BJ (cell line): ENCODE results near the gene UBE2J1. TPM values are rescaled to one million over a fixed set of nuclear protein-coding genes. Genes with fewer than 3 reads are reported as not detected.

Experiments used
- CTCF ChIA-PET: fragments of 350-600 bp; formaldehyde crosslinking; extraction: SDS; loops from one replicate; lab custom pipeline; 2021; ENCODE audit warnings: antibody characterized with exemption, inconsistent platforms; lab: Yijun Ruan, JAX
- POLR2A ChIA-PET: fragments of 300-600 bp; sonication (Branson Sonifier 250); formaldehyde crosslinking; extraction: SDS; loops from one replicate; lab custom pipeline; 2021; ENCODE audit warnings: antibody characterized with exemption; lab: Charles Lee
- DNase-seq: peaks from one replicate; pipeline ENCODE4 v3.0.0-alpha.2; 2011; ENCODE audit warnings: low read depth
- H3K27me3 ChIP-seq: 2 replicates; pipeline ENCODE4 v1.6.0; 2011; ENCODE audit warnings: low read length; ENCODE audit not compliant: control insufficient read depth, insufficient read depth
- H3K36me3 ChIP-seq: 2 replicates; pipeline ENCODE4 v1.5.1; 2011; ENCODE audit warnings: low read length; ENCODE audit not compliant: control insufficient read depth, insufficient read depth
- H3K4me3 ChIP-seq: 2 replicates; pipeline ENCODE4 v1.5.1; 2011; ENCODE audit warnings: low read depth, mild to moderate bottlenecking, control low read depth, low read length
- polyA plus RNA-seq: library from polyadenylated mRNA; depleted of rRNA; stranded (reverse); fragments of >200 nt; gene quantifications from 2 replicates; pipeline ENCODE4 v1.2.3, GENCODE V29; 2011
- TF ChIP-seq, protein P1 (sequence below): IDR thresholded peaks from 2 replicates; pipeline ENCODE4 v1.5.1; 2011; ENCODE audit warnings: low read depth, mild to moderate bottlenecking, control low read depth, inconsistent platforms, low read length, moderate library complexity; ENCODE audit not compliant: insufficient read depth

UBE2J1 gene
- polyA plus RNA-seq, 1 experiment: 27.1 TPM

DNA sequence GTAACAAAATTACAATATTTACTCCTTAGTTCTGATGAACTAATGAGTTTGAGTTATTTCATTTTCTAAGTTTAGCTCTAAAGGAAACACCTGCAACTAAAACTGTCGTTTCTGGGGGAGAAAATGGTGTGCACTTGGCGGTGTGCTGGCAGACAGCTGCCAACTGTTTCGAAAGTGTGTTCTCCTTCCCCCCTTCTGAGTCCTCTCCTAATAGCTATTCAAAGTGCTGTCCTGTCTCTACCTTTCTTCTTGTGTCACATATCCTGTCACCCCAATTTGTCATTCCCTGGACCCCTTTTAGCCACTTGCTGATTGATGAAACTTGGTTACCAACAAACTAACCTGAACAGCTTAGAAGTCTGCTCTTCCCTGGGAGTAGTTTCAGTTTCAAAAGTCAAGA lies 4.9 kb upstream of the UBE2J1 start:
- POLR2A ChIA-PET: no interaction called here
- TF ChIP-seq, protein P1, sequence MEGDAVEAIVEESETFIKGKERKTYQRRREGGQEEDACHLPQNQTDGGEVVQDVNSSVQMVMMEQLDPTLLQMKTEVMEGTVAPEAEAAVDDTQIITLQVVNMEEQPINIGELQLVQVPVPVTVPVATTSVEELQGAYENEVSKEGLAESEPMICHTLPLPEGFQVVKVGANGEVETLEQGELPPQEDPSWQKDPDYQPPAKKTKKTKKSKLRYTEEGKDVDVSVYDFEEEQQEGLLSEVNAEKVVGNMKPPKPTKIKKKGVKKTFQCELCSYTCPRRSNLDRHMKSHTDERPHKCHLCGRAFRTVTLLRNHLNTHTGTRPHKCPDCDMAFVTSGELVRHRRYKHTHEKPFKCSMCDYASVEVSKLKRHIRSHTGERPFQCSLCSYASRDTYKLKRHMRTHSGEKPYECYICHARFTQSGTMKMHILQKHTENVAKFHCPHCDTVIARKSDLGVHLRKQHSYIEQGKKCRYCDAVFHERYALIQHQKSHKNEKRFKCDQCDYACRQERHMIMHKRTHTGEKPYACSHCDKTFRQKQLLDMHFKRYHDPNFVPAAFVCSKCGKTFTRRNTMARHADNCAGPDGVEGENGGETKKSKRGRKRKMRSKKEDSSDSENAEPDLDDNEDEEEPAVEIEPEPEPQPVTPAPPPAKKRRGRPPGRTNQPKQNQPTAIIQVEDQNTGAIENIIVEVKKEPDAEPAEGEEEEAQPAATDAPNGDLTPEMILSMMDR: no peak
- H3K4me3 ChIP-seq: no peak overlapping the region

GRCh38 chr6:89356642-89357170 lies 4.2 kb upstream of the UBE2J1 start:
- POLR2A ChIA-PET: no interaction called here
- no peak for DNase-seq
- CTCF ChIA-PET: interaction anchor here (0.6 to 3.4 kb wide), 6 partner anchors 10 to 76 kb away, joined by 3 to 16 read pairs (median 3); no protein-coding TSS in a partner anchor
- TF ChIP-seq, protein P1: no peak
- H3K27me3 ChIP-seq: no peaks in the 10 kb centered on the region; the same call in 1 of the 2 replicates
- no peaks in the 10 kb centered on the region for H3K36me3 ChIP-seq
- no peak overlapping the region for H3K4me3 ChIP-seq

More for the DNA sequence above, 4.9 kb upstream of the UBE2J1 start:
- H3K36me3 ChIP-seq: no peaks in the 10 kb centered on the region
- CTCF ChIA-PET: interaction anchor here (1.0 to 3.4 kb wide), 3 partner anchors 10 to 47 kb away, joined by 3 to 16 read pairs (median 5); no protein-coding TSS in a partner anchor
- no peak for DNase-seq
- no peaks in the 10 kb centered on the region; the same call in 1 of the 2 replicates for H3K27me3 ChIP-seq

GRCh38 chr6:89355511-89356194 lies 3.1 kb upstream of the UBE2J1 start:
- TF ChIP-seq, protein P1: no peak
- POLR2A ChIA-PET: interaction anchor here (0.7 kb wide), 1 partner anchor 15 kb away, joined by 11 read pairs; no protein-coding TSS in a partner anchor
- H3K27me3 ChIP-seq: no peaks in the 10 kb centered on the region; the same call in 1 of the 2 replicates

GRCh38 chr6:89353702-89354392 lies 1.3 kb upstream of the UBE2J1 start:
- DNase-seq: no peak
- CTCF ChIA-PET: interaction anchor here (2.1 kb wide), 1 partner anchor 14 kb away, joined by 5 read pairs; no protein-coding TSS in a partner anchor
- H3K36me3 ChIP-seq: no peaks in the 10 kb centered on the region
- TF ChIP-seq, protein P1: no peak
- H3K27me3 ChIP-seq: no peaks in the 10 kb centered on the region; the same call in 1 of the 2 replicates
- H3K4me3 ChIP-seq: no peak overlapping the region
- POLR2A ChIA-PET: no interaction called here

More at GRCh38 chr6:89355511-89356194, 3.1 kb upstream of the UBE2J1 start:
- H3K4me3 ChIP-seq: no peak overlapping the region
- CTCF ChIA-PET: interaction anchor here (1.2 to 3.4 kb wide), 3 partner anchors 11 to 16 kb away, joined by 3 to 16 read pairs (median 5); no protein-coding TSS in a partner anchor
- no peak for DNase-seq
- no peaks in the 10 kb centered on the region for H3K36me3 ChIP-seq

GRCh38 chr6:89353118-89353556 lies 615 bp upstream of the UBE2J1 start:
- ChIA-PET CTCF (interaction anchor here (2.6 kb wide), 1 partner anchor 15 kb away, joined by 12 read pairs; no protein-coding TSS in a partner anchor), POLR2A (interaction anchor here (0.7 kb wide), 1 partner anchor 300 kb away, joined by 3 read pairs; no protein-coding TSS in a partner anchor)
- Histone ChIP-seq H3K4me3 (peak overlapping the region; percentile 77), H3K27me3 (no peaks in the 10 kb centered on the region; the same call in 1 of the 2 replicates), H3K36me3 (no peaks in the 10 kb centered on the region)
- no peak for DNase-seq
- TF ChIP-seq, protein P1: no peak
